ENCODE results near the gene CD99L2. TPM values are rescaled to one million over a fixed set of nuclear protein-coding genes. Genes with fewer than 3 reads are reported as not detected.

Gene CD99L2
- total RNA-seq, 4 donors from 2014 or later = 202 to 289 (median 251) TPM

DNA sequence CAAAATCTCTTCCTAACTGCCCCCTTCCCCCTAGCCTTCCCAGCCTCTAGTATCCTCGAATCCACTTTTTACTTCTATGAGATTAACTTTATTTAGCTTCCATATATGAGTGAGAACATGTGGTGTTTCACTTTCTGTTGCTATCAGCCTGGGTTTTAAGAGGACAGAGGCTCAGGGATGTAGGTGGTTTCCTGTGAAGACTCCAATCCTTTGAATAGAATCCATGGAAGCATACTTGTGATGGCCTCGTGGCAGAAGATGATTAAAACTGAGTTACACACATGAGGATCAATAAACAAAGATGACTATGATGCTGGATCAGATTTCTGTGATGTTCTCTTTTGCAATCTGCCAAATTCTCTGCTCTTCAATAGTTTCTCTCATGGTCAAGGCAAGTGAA is 29.8 kb downstream of the CD99L2 start:
- Histone ChIP-seq H3K4me1 (peaks cover 19 to 34% of the 10 kb centered on the region in 2 donors), H3K27ac (peak overlapping the region; percentile 92 to 95 (median 94)), H3K9me3 (no peaks in the 10 kb centered on the region), H3K27me3 (no peaks in the 10 kb centered on the region), H3K4me3 (no peak overlapping the region), H3K36me3 (no peaks in the 10 kb centered on the region)
- in situ Hi-C loops (cut with MboI; ENCODE audit: low sequenced_read_pairs in 4 of 4) = no loop called here
- ATAC-seq = no peak
- no peak for DNase-seq
- TF ChIP-seq, protein P1, sequence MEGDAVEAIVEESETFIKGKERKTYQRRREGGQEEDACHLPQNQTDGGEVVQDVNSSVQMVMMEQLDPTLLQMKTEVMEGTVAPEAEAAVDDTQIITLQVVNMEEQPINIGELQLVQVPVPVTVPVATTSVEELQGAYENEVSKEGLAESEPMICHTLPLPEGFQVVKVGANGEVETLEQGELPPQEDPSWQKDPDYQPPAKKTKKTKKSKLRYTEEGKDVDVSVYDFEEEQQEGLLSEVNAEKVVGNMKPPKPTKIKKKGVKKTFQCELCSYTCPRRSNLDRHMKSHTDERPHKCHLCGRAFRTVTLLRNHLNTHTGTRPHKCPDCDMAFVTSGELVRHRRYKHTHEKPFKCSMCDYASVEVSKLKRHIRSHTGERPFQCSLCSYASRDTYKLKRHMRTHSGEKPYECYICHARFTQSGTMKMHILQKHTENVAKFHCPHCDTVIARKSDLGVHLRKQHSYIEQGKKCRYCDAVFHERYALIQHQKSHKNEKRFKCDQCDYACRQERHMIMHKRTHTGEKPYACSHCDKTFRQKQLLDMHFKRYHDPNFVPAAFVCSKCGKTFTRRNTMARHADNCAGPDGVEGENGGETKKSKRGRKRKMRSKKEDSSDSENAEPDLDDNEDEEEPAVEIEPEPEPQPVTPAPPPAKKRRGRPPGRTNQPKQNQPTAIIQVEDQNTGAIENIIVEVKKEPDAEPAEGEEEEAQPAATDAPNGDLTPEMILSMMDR (IDR thresholded peaks at IDR 0.05 in 4 of 5, conservative IDR thresholded peaks at IDR 0.05 in 1 of 5) = no peak
- TF ChIP-seq POLR2A (IDR thresholded peaks at IDR 0.05) = no peak
- intact Hi-C loops (cut with DNase I; ENCODE audit: low total_unique reads) = no loop called here

DNA sequence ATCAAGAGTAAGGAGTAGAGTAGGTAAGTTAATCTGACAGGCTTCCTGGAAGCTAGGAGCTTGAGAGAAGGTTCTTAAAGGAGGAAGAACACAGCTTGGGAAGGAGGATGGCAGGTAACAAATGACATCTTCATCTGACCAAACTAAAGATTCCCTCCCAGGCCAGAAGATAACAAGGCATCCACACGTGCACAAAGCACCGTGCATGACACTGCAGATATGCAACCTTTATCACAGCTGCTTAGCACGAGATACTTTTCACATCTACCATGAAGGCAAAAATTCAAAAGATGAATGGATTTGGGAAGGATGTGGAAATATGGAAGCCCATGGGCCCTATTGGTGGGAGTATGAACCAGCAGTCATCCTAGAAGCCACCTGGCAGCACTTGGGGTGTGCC is 34.3 kb downstream of the CD99L2 start:
- H3K27me3 ChIP-seq = no peaks in the 10 kb centered on the region
- intact Hi-C loops (cut with DNase I; ENCODE audit: low total_unique reads) = no loop called here
- H3K36me3 ChIP-seq = no peaks in the 10 kb centered on the region
- H3K4me1 ChIP-seq = peaks cover 9 to 10% of the 10 kb centered on the region in 2 donors
- H3K27ac ChIP-seq = peak overlapping the region in 2 of 4 donors; percentile 18 to 50
- ATAC-seq (no peak), DNase-seq (no peak)
- no peaks in the 10 kb centered on the region for H3K9me3 ChIP-seq
- in situ Hi-C loops (cut with MboI; ENCODE audit: low sequenced_read_pairs in 4 of 4) = no loop called here
- no peak for TF ChIP-seq POLR2A (IDR thresholded peaks at IDR 0.05)
- TF ChIP-seq, protein P1 (IDR thresholded peaks at IDR 0.05 in 4 of 5, conservative IDR thresholded peaks at IDR 0.05 in 1 of 5) = no peak
- no peak overlapping the region for H3K4me3 ChIP-seq

DNA sequence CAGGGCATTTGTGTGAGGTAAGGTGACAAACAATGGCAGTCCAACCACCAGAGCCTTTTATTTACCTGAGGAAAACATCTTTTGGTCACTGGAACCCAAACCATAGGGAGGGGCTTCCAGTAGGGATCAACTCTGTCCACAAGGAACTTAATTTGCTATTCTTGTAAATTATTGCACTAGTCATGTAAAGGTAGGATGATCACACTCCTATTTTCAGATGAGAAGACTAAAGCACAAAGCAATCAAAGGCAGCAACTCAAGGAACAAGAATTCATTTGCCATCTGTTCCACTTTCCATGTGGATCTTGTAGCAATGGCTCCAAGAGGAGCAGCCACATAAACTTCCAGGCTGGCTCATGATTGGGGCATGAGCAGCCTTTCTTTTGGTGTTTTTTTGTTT is 35.3 kb downstream of the CD99L2 start:
- TF ChIP-seq, protein P1 (IDR thresholded peaks at IDR 0.05 in 4 of 5, conservative IDR thresholded peaks at IDR 0.05 in 1 of 5) = no peak
- TF ChIP-seq POLR2A (IDR thresholded peaks at IDR 0.05) = no peak
- H3K27ac ChIP-seq = peak overlapping the region; percentile 10 to 50 (median 41)
- peaks cover under 1 to 4% of the 10 kb centered on the region in 2 donors for H3K4me1 ChIP-seq
- DNase-seq = no peak
- intact Hi-C loops (cut with DNase I; ENCODE audit: low total_unique reads) = no loop called here
- H3K9me3 ChIP-seq = no peaks in the 10 kb centered on the region
- no peak for ATAC-seq
- H3K4me3 ChIP-seq = no peak overlapping the region
- H3K36me3 ChIP-seq = no peaks in the 10 kb centered on the region
- no peaks in the 10 kb centered on the region for H3K27me3 ChIP-seq
- in situ Hi-C loops (cut with MboI; ENCODE audit: low sequenced_read_pairs in 4 of 4) = no loop called here

DNA sequence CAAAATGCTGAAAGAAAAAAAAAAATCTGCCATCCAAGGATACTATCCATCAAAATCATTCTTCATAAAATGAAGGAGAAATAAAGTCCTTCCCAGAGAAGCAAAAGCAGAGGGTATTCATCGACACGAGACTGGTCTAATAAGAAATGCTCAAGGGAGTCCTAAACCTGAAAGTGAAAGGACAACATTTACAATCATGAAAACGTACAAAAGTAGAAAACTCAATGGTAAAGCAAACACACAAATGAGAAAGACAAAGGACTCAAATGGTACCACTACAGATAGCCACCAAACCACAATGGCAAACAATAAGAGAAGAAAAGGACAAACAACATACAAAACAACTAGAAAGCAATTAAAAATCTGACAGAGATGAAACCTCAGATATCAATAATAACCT is 41.0 kb downstream of the CD99L2 start:
- no peak for ATAC-seq
- Histone ChIP-seq H3K4me1 (no peaks in the 10 kb centered on the region), H3K4me3 (no peak overlapping the region), H3K27me3 (no peaks in the 10 kb centered on the region), H3K27ac (no peak overlapping the region), H3K36me3 (no peaks in the 10 kb centered on the region), H3K9me3 (no peaks in the 10 kb centered on the region)
- in situ Hi-C loops (cut with MboI; ENCODE audit: low sequenced_read_pairs in 4 of 4) (no loop called here), intact Hi-C loops (cut with DNase I; ENCODE audit: low total_unique reads) (no loop called here)
- no peak for DNase-seq
- TF ChIP-seq, protein P1 (IDR thresholded peaks at IDR 0.05 in 4 of 5, conservative IDR thresholded peaks at IDR 0.05 in 1 of 5) = no peak
- TF ChIP-seq POLR2A (IDR thresholded peaks at IDR 0.05) = no peak

DNA sequence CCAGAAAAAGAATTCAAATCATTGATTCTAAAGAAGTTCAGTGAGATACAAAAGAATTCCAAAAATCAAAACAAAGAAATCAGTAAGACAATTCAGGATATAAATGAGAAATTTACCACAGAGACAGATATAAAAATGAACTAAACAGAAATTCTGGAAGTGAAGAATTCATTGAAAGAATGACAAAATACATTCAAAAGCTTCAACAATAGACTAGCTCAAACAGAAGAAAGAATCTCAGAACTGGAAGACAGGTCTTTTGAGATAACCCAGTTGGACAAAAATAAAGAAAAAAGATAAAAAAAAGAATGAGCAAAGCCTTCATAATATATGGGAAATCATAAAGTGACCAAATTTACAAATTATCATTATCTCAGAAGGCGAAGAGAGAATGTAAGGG is 41.7 kb downstream of the CD99L2 start:
- Histone ChIP-seq H3K27me3 (no peaks in the 10 kb centered on the region), H3K27ac (no peak overlapping the region), H3K4me1 (no peaks in the 10 kb centered on the region), H3K4me3 (no peak overlapping the region), H3K36me3 (no peaks in the 10 kb centered on the region), H3K9me3 (no peaks in the 10 kb centered on the region)
- TF ChIP-seq, protein P1 (IDR thresholded peaks at IDR 0.05 in 4 of 5, conservative IDR thresholded peaks at IDR 0.05 in 1 of 5) = no peak
- TF ChIP-seq POLR2A (IDR thresholded peaks at IDR 0.05) = no peak
- DNase-seq (no peak), ATAC-seq (no peak)
- intact Hi-C loops (cut with DNase I; ENCODE audit: low total_unique reads) = no loop called here
- in situ Hi-C loops (cut with MboI; ENCODE audit: low sequenced_read_pairs in 4 of 4) = no loop called here
